Measurements from ENCODE around the gene SDC3. TPM values are rescaled to one million over a fixed set of nuclear protein-coding genes. Genes with fewer than 3 reads are reported as not detected.
"Not testable (repeated sequence)": the region's sequence is repeated elsewhere in the genome, so short reads cannot be mapped to it uniquely, and the experiment has no call there.

SDC3 gene
- total and polyA plus RNA-seq, 11 donors = 16.8 to 83.4 (median 28.8) TPM

- peak in 3 of 4 donors; percentile 30 to 54 (median 39) for ATAC-seq
- Histone ChIP-seq H3K9me3 (no peaks in the 10 kb centered on the region), H3K4me1 (peaks cover 0 to 2% (median 0%) of the 10 kb centered on the region in 12 donors), H3K27me3 (no peaks in the 10 kb centered on the region), H3K4me3 (no peak overlapping the region), H3K36me3 (peaks cover 0 to 92% (median 84%) of the 10 kb centered on the region in 9 donors), H3K27ac (no peak overlapping the region)
- no peak for DNase-seq
- TF ChIP-seq CTCF (IDR thresholded peaks at IDR 0.05) = no peak
- no peak for TF ChIP-seq POLR2A (IDR thresholded peaks at IDR 0.05)
- intact Hi-C loops (cut with DNase I) = no loop called here
- 56 to 73% (median 65%) methylated on average over 11 of the region's 11 CpGs for WGBS, 4 donors
These were observed 45.1 kb upstream of the SDC3 start for GRCh38 chr1:30953685-30954084.

- no peak for DNase-seq
- TF ChIP-seq POLR2A (IDR thresholded peaks at IDR 0.05) (no peak), CTCF (IDR thresholded peaks at IDR 0.05) (no peak)
- peaks cover 0 to 92% (median 84%) of the 10 kb centered on the region in 9 donors for H3K36me3 ChIP-seq
- no peak overlapping the region for H3K27ac ChIP-seq
- no peak overlapping the region for H3K4me3 ChIP-seq
- 87 to 92% (median 88%) methylated on average over 5 of the region's 5 CpGs for WGBS, 4 donors
- no peaks in the 10 kb centered on the region for H3K9me3 ChIP-seq
- peaks cover 0 to 2% (median 0%) of the 10 kb centered on the region in 12 donors for H3K4me1 ChIP-seq
- intact Hi-C loops (cut with DNase I) = no loop called here
- no peak for ATAC-seq
- no peaks in the 10 kb centered on the region for H3K27me3 ChIP-seq
These were observed 43.5 kb upstream of the SDC3 start for GRCh38 chr1:30952098-30952497.

- Histone ChIP-seq H3K27ac (no peak overlapping the region), H3K36me3 (peaks cover 0 to 94% (median 90%) of the 10 kb centered on the region in 9 donors), H3K4me1 (peaks cover 0 to 2% (median 0%) of the 10 kb centered on the region in 12 donors), H3K4me3 (no peak overlapping the region), H3K27me3 (no peaks in the 10 kb centered on the region), H3K9me3 (no peaks in the 10 kb centered on the region)
- no peak for DNase-seq
- no peak for ATAC-seq
- WGBS, 4 donors = 94 to 96% (median 95%) methylated on average over 5 of the region's 5 CpGs
- TF ChIP-seq POLR2A (IDR thresholded peaks at IDR 0.05) = no peak
- no peak for TF ChIP-seq CTCF (IDR thresholded peaks at IDR 0.05)
- intact Hi-C loops (cut with DNase I) = no loop called here
These were observed 42.1 kb upstream of the SDC3 start for GRCh38 chr1:30950700-30951099.

DNA sequence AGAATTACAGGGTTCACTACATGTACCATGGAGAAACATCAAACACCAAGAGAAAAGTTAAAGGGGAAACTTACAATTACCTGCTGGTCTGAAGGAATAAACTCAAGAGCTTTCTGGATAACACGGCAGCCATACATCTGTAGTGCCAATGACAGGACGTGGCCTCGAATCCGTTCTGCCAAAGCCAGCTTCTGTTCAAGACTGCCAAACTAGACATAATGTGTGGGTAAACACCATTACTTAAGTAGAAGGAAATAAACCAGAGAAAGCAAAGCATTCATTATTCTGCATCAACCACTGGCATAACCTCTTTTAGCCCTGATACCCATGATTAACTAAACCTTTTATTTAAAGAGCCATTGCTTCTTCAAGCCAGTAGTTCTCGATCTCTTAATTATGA, 41.5 kb upstream of the SDC3 start:
- H3K27me3 ChIP-seq = no peaks in the 10 kb centered on the region
- ATAC-seq (no peak), DNase-seq (no peak)
- TF ChIP-seq POLR2A (IDR thresholded peaks at IDR 0.05) (no peak), CTCF (IDR thresholded peaks at IDR 0.05) (no peak)
- WGBS, 4 donors = 91 to 96% (median 95%) methylated on average over 5 of the region's 5 CpGs
- no peak overlapping the region for H3K27ac ChIP-seq
- H3K4me1 ChIP-seq = peaks cover 0 to 2% (median 0%) of the 10 kb centered on the region in 12 donors
- no peak overlapping the region for H3K4me3 ChIP-seq
- no peaks in the 10 kb centered on the region for H3K9me3 ChIP-seq
- H3K36me3 ChIP-seq = peaks cover 0 to 95% (median 92%) of the 10 kb centered on the region in 9 donors
- intact Hi-C loops (cut with DNase I) = no loop called here

- peak in 2 of 4 donors; percentile 9 to 18 for ATAC-seq
- H3K27me3 ChIP-seq; DNase-seq; H3K4me3 ChIP-seq; H3K4me1 ChIP-seq; H3K27ac ChIP-seq; intact Hi-C loops (cut with DNase I); H3K9me3 ChIP-seq: not testable (repeated sequence)
- peaks cover 0 to 95% (median 92%) of the 10 kb centered on the region in 9 donors for H3K36me3 ChIP-seq
- WGBS, 4 donors = no CpG with 5 or more reads among the region's 1 CpG
These were observed 40.9 kb upstream of the SDC3 start for GRCh38 chr1:30949487-30949838.

GRCh38 chr1:30948813-30949486, 40.4 kb upstream of the SDC3 start:
- H3K9me3 ChIP-seq; H3K4me1 ChIP-seq; DNase-seq; intact Hi-C loops (cut with DNase I); H3K27me3 ChIP-seq; H3K4me3 ChIP-seq; H3K27ac ChIP-seq: not testable (repeated sequence)
- 38 to 52% (median 41%) methylated on average over 1 to 2 of the region's 5 CpGs for WGBS, 4 donors
- peak in 2 of 4 donors; percentile 7 to 20 for ATAC-seq
- H3K36me3 ChIP-seq = peaks cover 0 to 95% (median 92%) of the 10 kb centered on the region in 9 donors

Data from heart left ventricle (tissue), 16 donors.